GM23248 (cell line): ENCODE results near the gene RAB36. TPM values are rescaled to one million over a fixed set of nuclear protein-coding genes. Genes with fewer than 3 reads are reported as not detected.

ENCODE experiments used
- DNase-seq: peaks from one replicate; pipeline ENCODE4 v3.0.0-alpha.2; 2015
- H2AFZ ChIP-seq: fragments of 200-600 bp; sonication (generic); 2 replicates; pipeline ENCODE4 v1.6.1; 2016; ENCODE audit warnings: antibody characterized with exemption
- H3F3A ChIP-seq: fragments of 200-600 bp; sonication (generic); 2 replicates; pipeline ENCODE4 v1.6.1; 2016; ENCODE audit warnings: mild to moderate bottlenecking, antibody characterized with exemption, mixed run types; ENCODE audit not compliant: insufficient read depth
- H3K27ac ChIP-seq: fragments of 200-600 bp; sonication (generic); 2 replicates; pipeline ENCODE4 v1.5.1; 2016; ENCODE audit warnings: mild to moderate bottlenecking
- H3K27me3 ChIP-seq: fragments of 200-600 bp; sonication (generic); replicated peaks from 2 replicates; pipeline ENCODE4 v1.6.1; 2016; ENCODE audit warnings: mild to moderate bottlenecking; ENCODE audit not compliant: insufficient read depth
- H3K36me3 ChIP-seq: fragments of 200-600 bp; sonication (generic); 2 replicates; pipeline ENCODE4 v1.6.1; 2016; ENCODE audit warnings: low read depth, mild to moderate bottlenecking
- H3K4me1 ChIP-seq: fragments of 200-600 bp; sonication (generic); 2 replicates; pipeline ENCODE4 v1.6.1; 2016; ENCODE audit warnings: mild to moderate bottlenecking; ENCODE audit not compliant: insufficient read depth
- H3K4me2 ChIP-seq: fragments of 200-600 bp; sonication (generic); one replicate; pipeline ENCODE4 v1.6.1; 2016; ENCODE audit warnings: mild to moderate bottlenecking; ENCODE audit not compliant: unreplicated experiment
- H3K4me3 ChIP-seq: fragments of 200-600 bp; sonication (generic); 2 replicates; pipeline ENCODE4 v1.5.1; 2016; ENCODE audit warnings: mild to moderate bottlenecking
- H3K79me2 ChIP-seq: fragments of 200-600 bp; sonication (generic); 2 replicates; pipeline ENCODE4 v1.6.1; 2016; ENCODE audit warnings: mild to moderate bottlenecking; ENCODE audit not compliant: insufficient read depth
- H3K9ac ChIP-seq: fragments of 200-600 bp; sonication (generic); 2 replicates; pipeline ENCODE4 v1.6.1; 2016; ENCODE audit warnings: mild to moderate bottlenecking
- H3K9me2 ChIP-seq: fragments of 200-600 bp; sonication (generic); 2 replicates; pipeline ENCODE4 v1.6.1; 2016; ENCODE audit warnings: mixed run types, mild to moderate bottlenecking, moderate library complexity; ENCODE audit not compliant: insufficient read depth
- H3K9me3 ChIP-seq: fragments of 200-600 bp; sonication (generic); one replicate; pipeline ENCODE4 v1.6.1; 2017; ENCODE audit warnings: low read depth
- H4K20me1 ChIP-seq: fragments of 200-600 bp; sonication (generic); 2 replicates; pipeline ENCODE4 v1.6.0; 2016; ENCODE audit not compliant: insufficient read depth
- EZH2 ChIP-seq: fragments of 200-600 bp; sonication (generic); IDR thresholded peaks from 2 replicates; pipeline ENCODE4 v1.6.1; 2018; ENCODE audit warnings: antibody characterized with exemption, mild to moderate bottlenecking; ENCODE audit not compliant: insufficient read depth, poor library complexity, severe bottlenecking
- EZH2phosphoT487 ChIP-seq: fragments of 200-600 bp; sonication (generic); IDR thresholded peaks from 2 replicates; pipeline ENCODE4 v1.6.1; 2018; ENCODE audit warnings: antibody characterized with exemption, moderate library complexity, mild to moderate bottlenecking, low read depth; ENCODE audit not compliant: insufficient read depth
- WGBS, 2 experiments: methylation state at CpG; one replicate each; pipeline ENCODE4 v1.1.6; 2015 to 2017; ENCODE audit warnings: low lambda C conversion rate in 2 of 2, low coverage in 1 of 2; ENCODE audit errors: missing lambda C conversion rate in 2 of 2; 5-methylcytosine and 5-hydroxymethylcytosine counted together
- in situ Hi-C: fragments of 300-500 bp; cut with MboI; formaldehyde crosslinking; loops from 2 replicates; pipeline ENCODE4 v1.15.0; 2020
- polyA plus RNA-seq: library from polyadenylated mRNA; unstranded; fragments of >200 nt; fragmentation: Nextera tagmentation; extraction: Ambion mirVana; gene quantifications from 2 replicates; pipeline ENCODE4 v1.2.1, GENCODE V29; 2016
- total RNA-seq: library from RNA; depleted of rRNA; stranded (reverse); fragments of >200 nt; shearing (Covaris generic); gene quantifications from 2 replicates; pipeline ENCODE4 v1.2.3, GENCODE V29; 2014

The RAB36 gene
- total and polyA plus RNA-seq, 2 experiments from 2014 or later = 3.5 to 6.8 TPM

- no peak for TF ChIP-seq EZH2phosphoT487
- no peak for TF ChIP-seq EZH2
- Histone ChIP-seq H3K36me3 (no peaks in the 10 kb centered on the region), H3K4me3 (no peak overlapping the region), H3K9me2 (no peaks in the 10 kb centered on the region), H3K79me2 (no peaks in the 10 kb centered on the region), H3K27me3 (no peaks in the 10 kb centered on the region), H3K4me2 (no peak overlapping the region), H4K20me1 (no peaks in the 10 kb centered on the region), H3K4me1 (no peaks in the 10 kb centered on the region), H2AFZ (no peak overlapping the region), H3K27ac (no peak overlapping the region), H3K9ac (no peak overlapping the region), H3K9me3 (no peaks in the 10 kb centered on the region), H3F3A (no peaks in the 10 kb centered on the region)
- in situ Hi-C loops = no loop called here
- DNase-seq = no peak
- 78 to 84% methylated on average over 15 to 16 of the region's 16 CpGs for WGBS, 2 experiments
These were observed 6.5 kb downstream of the RAB36 start for GRCh38 chr22:23151827-23152226.

GRCh38 chr22:23152238-23153114, 7.2 kb downstream of the RAB36 start:
- Histone ChIP-seq H3K36me3 (no peaks in the 10 kb centered on the region), H3K4me1 (no peaks in the 10 kb centered on the region), H3K9me2 (no peaks in the 10 kb centered on the region), H3K27ac (no peak overlapping the region), H3K27me3 (no peaks in the 10 kb centered on the region), H3K9ac (no peak overlapping the region), H3K79me2 (no peaks in the 10 kb centered on the region), H2AFZ (no peak overlapping the region), H3F3A (no peaks in the 10 kb centered on the region), H3K4me2 (no peak overlapping the region), H3K4me3 (no peak overlapping the region), H3K9me3 (no peaks in the 10 kb centered on the region), H4K20me1 (no peaks in the 10 kb centered on the region)
- no peak for DNase-seq
- in situ Hi-C loops = no loop called here
- 88 to 91% methylated on average over 19 of the region's 19 CpGs for WGBS, 2 experiments
- TF ChIP-seq EZH2phosphoT487 = no peak
- no peak for TF ChIP-seq EZH2

GRCh38 chr22:23153994-23154393, 8.7 kb downstream of the RAB36 start:
- Histone ChIP-seq H3K36me3 (no peaks in the 10 kb centered on the region), H2AFZ (no peak overlapping the region), H3F3A (no peaks in the 10 kb centered on the region), H3K9ac (no peak overlapping the region), H3K27me3 (no peaks in the 10 kb centered on the region), H3K9me3 (no peaks in the 10 kb centered on the region), H3K4me1 (no peaks in the 10 kb centered on the region), H3K4me2 (no peak overlapping the region), H4K20me1 (no peaks in the 10 kb centered on the region), H3K27ac (no peak overlapping the region), H3K79me2 (no peaks in the 10 kb centered on the region), H3K4me3 (no peak overlapping the region), H3K9me2 (no peaks in the 10 kb centered on the region)
- DNase-seq = no peak
- TF ChIP-seq EZH2 (no peak), EZH2phosphoT487 (no peak)
- in situ Hi-C loops = no loop called here
- 96 to 97% methylated on average over 4 to 7 of the region's 7 CpGs for WGBS, 2 experiments

GRCh38 chr22:23154461-23154860, 9.2 kb downstream of the RAB36 start:
- Histone ChIP-seq H3K27ac (no peak overlapping the region), H3K4me1 (no peaks in the 10 kb centered on the region), H3K79me2 (no peaks in the 10 kb centered on the region), H3K4me3 (no peak overlapping the region), H3K9me3 (no peaks in the 10 kb centered on the region), H3K9ac (no peak overlapping the region), H3K27me3 (no peaks in the 10 kb centered on the region), H3F3A (no peaks in the 10 kb centered on the region), H3K4me2 (no peak overlapping the region), H3K36me3 (no peaks in the 10 kb centered on the region), H4K20me1 (no peaks in the 10 kb centered on the region), H2AFZ (no peak overlapping the region), H3K9me2 (no peaks in the 10 kb centered on the region)
- DNase-seq = no peak
- 86 to 89% methylated on average over 5 of the region's 5 CpGs for WGBS, 2 experiments
- in situ Hi-C loops = no loop called here
- TF ChIP-seq EZH2 (no peak), EZH2phosphoT487 (no peak)
